Activated naive CD8-positive, alpha-beta T cell treated with anti-CD3 and anti-CD28 coated beads, Interleukin-2, amount 10 ng/mL, durations not matched to agents 7 days and 5 days (primary cell): ENCODE data around the gene APAF1. TPM values are rescaled to one million over a fixed set of nuclear protein-coding genes. Genes with fewer than 3 reads are reported as not detected.

Source experiments
- ATAC-seq: fragments of 150-1000 bp; cut with Tn5 transposase; one replicate; pipeline ENCODE4 v1.10.0; 2021; ENCODE audit warnings: low read depth, moderate library complexity
- POLR2A ChIA-PET: fragments of 350-600 bp; sonication (Branson Sonifier 250); formaldehyde crosslinking; loops from one replicate; lab custom pipeline; 2021; ENCODE audit warnings: antibody characterized with exemption; lab: Charles Lee
- DNase-seq: peaks from one replicate; pipeline ENCODE4 v3.0.0; 2021
- H3K27ac Mint-ChIP-seq: one replicate; pipeline ENCODE4 v1.8.0; 2022; ENCODE audit warnings: mild to moderate bottlenecking, mixed read lengths
- H3K27me3 Mint-ChIP-seq: one replicate; pipeline ENCODE4 v1.8.0; 2022; ENCODE audit warnings: mild to moderate bottlenecking, moderate library complexity, mixed read lengths
- H3K36me3 Mint-ChIP-seq: one replicate; pipeline ENCODE4 v1.8.0; 2021; ENCODE audit warnings: mild to moderate bottlenecking, mixed read lengths
- H3K4me1 Mint-ChIP-seq: one replicate; pipeline ENCODE4 v1.8.0; 2021; ENCODE audit warnings: mixed read lengths
- H3K4me3 Mint-ChIP-seq: one replicate; pipeline ENCODE4 v1.8.0; 2022; ENCODE audit warnings: mild to moderate bottlenecking, moderate library complexity, mixed read lengths
- H3K9me3 Mint-ChIP-seq: one replicate; pipeline ENCODE4 v1.8.0; 2021; ENCODE audit warnings: mixed read lengths
- total RNA-seq, 2 experiments: library from RNA; stranded (reverse); gene quantifications; one replicate each; pipeline ENCODE4 v1.2.3, GENCODE V29; 2021

Gene APAF1
- total RNA-seq, 2 experiments from 2014 or later = 32.0 to 32.8 TPM

DNA sequence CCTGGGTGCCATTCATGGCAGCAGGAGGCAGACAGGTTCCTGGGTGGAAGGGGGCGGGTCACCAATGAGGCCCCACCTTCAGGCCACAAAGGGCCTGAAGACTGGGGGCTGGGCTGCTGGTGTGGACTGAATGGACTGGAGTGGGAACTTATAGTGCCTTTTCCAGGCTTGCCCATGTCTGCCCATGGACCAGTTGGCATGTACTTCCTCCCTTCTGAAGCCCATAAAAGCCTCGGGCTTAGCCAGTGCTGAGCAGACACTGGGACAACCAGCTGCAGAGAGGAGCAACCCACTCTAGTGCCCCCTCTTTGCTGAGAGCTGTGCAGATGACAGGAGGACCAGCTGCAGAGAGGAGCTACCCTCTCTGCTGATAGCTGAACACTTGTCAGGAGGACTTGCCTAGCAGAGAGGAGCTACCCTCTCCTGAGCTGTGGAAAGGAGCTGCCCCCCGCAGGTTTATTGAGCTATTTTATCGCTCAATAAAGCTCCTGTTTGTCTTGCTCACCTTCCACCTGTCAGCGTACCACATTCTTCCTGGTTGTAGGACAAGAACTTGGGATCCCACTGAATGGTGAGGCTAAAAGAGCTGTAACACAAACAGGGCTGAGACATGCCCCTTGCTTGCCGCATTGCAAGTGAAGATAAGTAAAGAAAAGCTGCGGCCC lies 34.0 kb downstream of the APAF1 start:
- POLR2A ChIA-PET = no interaction called here
- Mint-ChIP-seq H3K4me1 (no peaks in the 10 kb centered on the region), H3K27me3 (no peaks in the 10 kb centered on the region), H3K36me3 (peaks cover 18% of the 10 kb centered on the region), H3K9me3 (no peaks in the 10 kb centered on the region), H3K4me3 (no peak overlapping the region), H3K27ac (no peak overlapping the region)
- DNase-seq (no peak), ATAC-seq (no peak)

DNA sequence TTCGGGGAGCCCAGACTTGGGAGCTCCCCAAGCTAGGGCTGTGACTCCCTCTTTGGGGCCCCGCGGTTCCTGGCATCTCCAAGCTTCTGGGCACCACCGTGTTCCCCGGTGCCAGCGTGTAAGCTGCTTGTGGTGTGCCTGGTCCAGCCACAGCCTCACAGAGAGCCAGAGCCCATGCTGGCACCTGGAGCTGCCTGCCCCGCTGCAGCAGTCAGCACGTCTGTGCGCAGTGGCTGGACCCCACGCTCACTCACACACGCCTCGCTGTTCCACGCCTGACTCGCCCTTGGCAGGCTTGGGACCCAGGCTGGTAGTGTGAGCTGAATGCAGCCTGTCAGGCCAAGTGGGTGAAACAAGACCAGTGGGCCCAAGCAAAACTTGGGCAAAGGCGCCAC lies 34.5 kb downstream of the APAF1 start:
- no peak overlapping the region for H3K4me3 Mint-ChIP-seq
- no peaks in the 10 kb centered on the region for H3K27me3 Mint-ChIP-seq
- POLR2A ChIA-PET = no interaction called here
- ATAC-seq (no peak), DNase-seq (no peak)
- peaks cover 23% of the 10 kb centered on the region for H3K36me3 Mint-ChIP-seq
- no peaks in the 10 kb centered on the region for H3K9me3 Mint-ChIP-seq
- no peaks in the 10 kb centered on the region for H3K4me1 Mint-ChIP-seq
- no peak overlapping the region for H3K27ac Mint-ChIP-seq

DNA sequence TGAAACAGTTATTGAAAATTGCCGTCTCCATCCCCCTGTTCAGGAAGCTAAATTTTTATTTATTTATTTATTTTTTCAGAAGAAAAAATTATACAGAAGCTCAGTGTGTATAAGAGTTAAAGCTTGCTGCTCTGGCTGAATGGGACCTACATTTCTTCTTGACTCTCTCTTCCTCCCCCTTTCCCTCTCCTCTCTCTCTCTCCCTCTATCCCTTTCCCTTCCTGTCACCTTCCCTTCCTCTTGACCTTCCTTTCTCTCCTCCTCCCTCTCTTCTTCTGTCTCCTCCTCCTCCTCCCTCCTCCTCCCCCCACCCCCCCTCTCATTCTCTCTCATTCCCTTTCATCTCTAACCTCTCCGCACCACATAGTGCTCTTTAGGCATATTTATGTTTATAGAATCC lies 39.1 kb downstream of the APAF1 start:
- H3K9me3 Mint-ChIP-seq = no peaks in the 10 kb centered on the region
- no peak for DNase-seq
- peaks cover 40% of the 10 kb centered on the region for H3K36me3 Mint-ChIP-seq
- no peak overlapping the region for H3K27ac Mint-ChIP-seq
- H3K27me3 Mint-ChIP-seq = no peaks in the 10 kb centered on the region
- no peak for ATAC-seq
- POLR2A ChIA-PET = no interaction called here
- no peaks in the 10 kb centered on the region for H3K4me1 Mint-ChIP-seq
- H3K4me3 Mint-ChIP-seq = no peak overlapping the region

DNA sequence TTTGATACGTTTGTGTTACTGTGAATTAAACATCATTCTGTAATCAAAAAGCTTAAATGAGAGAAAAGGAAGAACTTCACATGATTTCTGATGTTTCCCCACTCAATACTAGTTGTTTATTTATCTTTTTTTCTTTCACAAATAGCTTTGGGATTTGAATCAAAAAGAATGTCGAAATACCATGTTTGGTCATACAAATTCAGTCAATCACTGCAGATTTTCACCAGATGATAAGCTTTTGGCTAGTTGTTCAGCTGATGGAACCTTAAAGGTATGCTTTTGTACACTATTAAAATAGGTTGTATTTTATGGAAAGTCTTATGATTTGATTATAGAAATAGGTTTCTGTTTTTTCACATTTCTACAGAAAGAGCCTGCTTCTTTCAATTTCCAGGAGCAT lies 41.5 kb downstream of the APAF1 start:
- DNase-seq = no peak
- Mint-ChIP-seq H3K27ac (no peak overlapping the region), H3K4me1 (no peaks in the 10 kb centered on the region), H3K9me3 (no peaks in the 10 kb centered on the region), H3K4me3 (no peak overlapping the region), H3K36me3 (peaks cover 57% of the 10 kb centered on the region), H3K27me3 (no peaks in the 10 kb centered on the region)
- no peak for ATAC-seq
- POLR2A ChIA-PET = no interaction called here

DNA sequence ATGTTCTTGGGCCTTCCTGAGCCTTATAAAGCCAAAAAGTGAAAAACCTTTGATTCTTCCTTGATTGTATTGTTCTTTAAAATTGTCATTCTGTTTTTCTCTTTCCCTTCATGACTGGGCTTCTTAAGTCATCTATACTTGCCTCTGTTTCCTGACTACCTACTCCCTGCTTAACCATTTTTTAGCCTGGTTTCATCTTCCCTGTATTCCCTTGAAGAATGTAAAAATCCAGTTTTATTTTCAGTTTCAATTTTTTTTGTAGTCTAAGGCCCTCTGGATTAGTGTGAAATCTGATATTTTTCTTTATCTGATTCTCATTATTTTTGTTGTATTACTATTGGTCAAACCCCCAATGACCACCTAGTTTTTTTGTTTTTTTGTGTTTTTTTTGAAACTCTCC lies 46.3 kb downstream of the APAF1 start:
- Mint-ChIP-seq H3K27ac (no peak overlapping the region), H3K4me3 (no peak overlapping the region), H3K4me1 (no peaks in the 10 kb centered on the region), H3K9me3 (no peaks in the 10 kb centered on the region), H3K36me3 (peaks cover 56% of the 10 kb centered on the region), H3K27me3 (no peaks in the 10 kb centered on the region)
- ATAC-seq (no peak), DNase-seq (no peak)
- POLR2A ChIA-PET = no interaction called here

DNA sequence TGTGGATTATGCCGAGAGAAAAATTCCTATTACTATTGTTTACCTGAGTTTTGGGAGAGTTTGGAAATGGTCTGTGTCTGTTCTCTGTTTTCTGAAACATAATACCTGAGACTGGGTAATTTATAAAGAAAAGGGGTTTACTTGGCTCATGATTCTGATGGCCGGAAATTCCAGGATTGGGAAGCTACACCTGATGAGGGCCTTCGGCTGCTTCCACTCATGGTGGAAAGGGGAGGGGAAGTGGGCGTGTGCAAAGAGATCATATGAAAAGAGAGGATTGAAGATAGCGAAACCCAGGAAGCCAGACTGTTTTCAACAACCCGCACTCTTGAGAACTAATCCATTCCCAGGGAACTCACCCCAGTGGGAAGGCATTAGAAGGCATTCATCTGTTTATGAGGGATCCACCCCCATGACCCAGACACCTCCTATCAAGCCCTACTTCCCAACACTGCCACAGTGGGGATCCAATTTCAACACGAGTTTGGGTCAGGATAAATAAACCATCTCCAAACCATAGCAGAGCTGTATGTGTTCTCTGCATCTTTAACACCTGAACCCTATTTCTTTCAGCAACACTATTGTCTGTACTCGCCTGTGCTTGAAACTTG lies 51.1 kb downstream of the APAF1 start:
- POLR2A ChIA-PET = no interaction called here
- H3K4me3 Mint-ChIP-seq = no peak overlapping the region
- H3K4me1 Mint-ChIP-seq = peaks cover 4% of the 10 kb centered on the region
- H3K27ac Mint-ChIP-seq = no peak overlapping the region
- no peak for DNase-seq
- ATAC-seq = no peak
- H3K9me3 Mint-ChIP-seq = no peaks in the 10 kb centered on the region
- H3K36me3 Mint-ChIP-seq = peaks cover 33% of the 10 kb centered on the region
- no peaks in the 10 kb centered on the region for H3K27me3 Mint-ChIP-seq

DNA sequence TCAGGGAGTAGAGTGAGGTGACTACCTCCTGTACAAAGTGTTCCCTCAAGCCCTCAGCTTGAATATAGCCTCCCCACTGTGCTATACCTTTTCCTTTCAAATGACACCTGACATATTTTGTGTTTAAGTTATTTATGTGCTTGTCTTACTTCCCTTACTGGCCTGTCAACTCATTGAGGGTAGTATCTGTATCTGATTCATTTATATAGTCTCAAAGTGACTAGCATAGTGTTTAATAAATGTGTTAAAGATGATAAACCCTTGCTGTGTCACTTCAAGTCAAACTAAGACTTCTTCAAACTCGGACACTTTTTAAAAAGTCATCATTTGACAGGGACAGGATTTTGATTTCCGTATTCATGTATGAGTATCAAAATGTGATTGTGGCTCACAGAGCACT lies 52.1 kb downstream of the APAF1 start:
- H3K9me3 Mint-ChIP-seq = no peaks in the 10 kb centered on the region
- no peak overlapping the region for H3K4me3 Mint-ChIP-seq

DNA sequence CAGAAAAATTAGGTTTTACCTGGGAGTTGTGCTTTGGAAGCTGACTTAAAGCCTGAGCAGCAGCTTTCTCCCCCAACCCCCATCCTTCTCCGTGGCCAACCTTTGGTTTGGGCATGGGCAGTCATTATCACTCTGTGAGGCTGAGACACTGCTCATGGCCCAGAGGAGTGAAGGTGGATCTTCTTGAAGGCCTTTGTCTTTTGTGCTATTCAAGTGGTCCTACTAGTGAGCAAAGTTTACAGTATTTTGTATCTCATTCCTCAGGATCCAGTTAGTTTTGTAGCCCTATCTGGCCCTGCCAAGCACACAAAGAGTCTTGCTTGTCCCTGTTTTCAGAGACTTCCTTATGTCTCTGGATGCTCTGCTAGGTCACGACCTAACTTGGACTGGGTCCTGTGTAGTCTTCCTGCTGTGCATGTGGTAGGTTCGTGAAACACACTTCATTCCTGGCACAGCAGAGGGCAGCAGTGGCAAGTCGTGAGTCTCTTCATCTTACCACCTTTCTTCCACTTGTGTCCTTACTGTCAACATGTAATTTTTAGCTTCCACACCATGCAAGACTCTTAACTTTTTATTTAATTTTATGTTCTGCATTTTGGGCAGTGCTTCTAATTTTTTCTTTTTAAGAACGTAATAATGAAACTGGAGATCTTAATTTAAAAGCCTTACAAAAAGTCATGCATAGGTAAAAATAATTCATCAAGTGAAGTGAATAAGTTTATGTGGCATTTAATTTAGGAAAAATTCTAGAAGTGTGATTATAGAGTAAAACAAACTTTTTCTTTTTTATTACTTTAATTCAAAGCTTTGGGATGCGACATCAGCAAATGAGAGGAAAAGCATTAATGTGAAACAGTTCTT lies 53.7 kb downstream of the APAF1 start:
- peak; percentile 60 for ATAC-seq
- peaks cover 4% of the 10 kb centered on the region for H3K4me1 Mint-ChIP-seq
- peak overlapping the region; percentile 22 for H3K27ac Mint-ChIP-seq
- H3K4me3 Mint-ChIP-seq = no peak overlapping the region
- no peaks in the 10 kb centered on the region for H3K27me3 Mint-ChIP-seq
- no peaks in the 10 kb centered on the region for H3K9me3 Mint-ChIP-seq
- H3K36me3 Mint-ChIP-seq = peaks cover 15% of the 10 kb centered on the region
- DNase-seq = no peak
- POLR2A ChIA-PET = no interaction called here

More for the DNA sequence above, 52.1 kb downstream of the APAF1 start:
- Mint-ChIP-seq H3K27me3 (no peaks in the 10 kb centered on the region), H3K36me3 (peaks cover 26% of the 10 kb centered on the region), H3K4me1 (peaks cover 4% of the 10 kb centered on the region), H3K27ac (no peak overlapping the region)
- no peak for ATAC-seq
- DNase-seq = no peak
- POLR2A ChIA-PET = no interaction called here

DNA sequence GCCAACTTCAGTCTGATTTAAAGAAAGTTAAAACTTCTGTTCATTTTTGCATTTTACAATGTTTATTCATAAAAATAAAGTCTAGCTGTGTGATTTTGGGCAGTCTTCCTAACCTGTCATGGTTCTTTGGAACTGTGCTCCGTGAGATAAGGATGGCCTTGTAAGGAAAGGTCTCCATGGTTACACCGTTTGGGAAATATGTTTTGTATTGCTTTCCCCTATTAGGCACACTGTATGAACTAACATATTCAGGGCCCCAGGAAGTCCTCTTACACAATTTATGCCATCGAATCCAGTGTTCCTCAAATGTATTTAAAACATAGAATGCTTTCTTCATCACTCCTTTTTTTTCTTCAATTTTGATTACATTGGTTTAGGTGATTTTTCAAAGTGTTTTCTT lies 54.5 kb downstream of the APAF1 start:
- POLR2A ChIA-PET = no interaction called here
- no peaks in the 10 kb centered on the region for H3K27me3 Mint-ChIP-seq

DNA sequence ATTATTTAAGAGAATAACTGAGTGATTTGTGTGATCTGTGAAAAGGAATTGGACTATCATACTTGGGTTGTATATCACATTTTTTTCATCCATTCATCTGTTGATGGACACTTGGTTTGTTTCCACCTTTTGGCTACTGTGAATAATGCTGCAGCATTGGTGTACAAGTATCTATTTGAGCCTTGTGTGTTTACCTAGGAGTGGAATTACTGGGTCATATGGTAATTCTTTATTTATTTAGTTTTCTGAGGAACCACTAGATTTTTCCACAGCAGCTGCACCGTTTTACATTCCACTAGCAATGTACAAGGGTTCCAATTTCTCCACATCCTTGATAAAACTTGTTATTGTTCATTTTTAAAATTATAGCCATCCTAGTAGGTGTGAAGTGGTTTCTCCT lies 56.1 kb downstream of the APAF1 start:
- DNase-seq (no peak), ATAC-seq (no peak)
- POLR2A ChIA-PET = no interaction called here
- peaks cover 4% of the 10 kb centered on the region for H3K4me1 Mint-ChIP-seq
- no peaks in the 10 kb centered on the region for H3K9me3 Mint-ChIP-seq
- H3K27me3 Mint-ChIP-seq = no peaks in the 10 kb centered on the region
- H3K4me3 Mint-ChIP-seq = no peak overlapping the region
- no peak overlapping the region for H3K27ac Mint-ChIP-seq
- H3K36me3 Mint-ChIP-seq = peaks cover 2% of the 10 kb centered on the region

More for the DNA sequence above, 54.5 kb downstream of the APAF1 start:
- ATAC-seq (no peak), DNase-seq (no peak)
- peaks cover 4% of the 10 kb centered on the region for H3K4me1 Mint-ChIP-seq
- peaks cover 12% of the 10 kb centered on the region for H3K36me3 Mint-ChIP-seq
- H3K27ac Mint-ChIP-seq = no peak overlapping the region
- no peaks in the 10 kb centered on the region for H3K9me3 Mint-ChIP-seq
- no peak overlapping the region for H3K4me3 Mint-ChIP-seq

DNA sequence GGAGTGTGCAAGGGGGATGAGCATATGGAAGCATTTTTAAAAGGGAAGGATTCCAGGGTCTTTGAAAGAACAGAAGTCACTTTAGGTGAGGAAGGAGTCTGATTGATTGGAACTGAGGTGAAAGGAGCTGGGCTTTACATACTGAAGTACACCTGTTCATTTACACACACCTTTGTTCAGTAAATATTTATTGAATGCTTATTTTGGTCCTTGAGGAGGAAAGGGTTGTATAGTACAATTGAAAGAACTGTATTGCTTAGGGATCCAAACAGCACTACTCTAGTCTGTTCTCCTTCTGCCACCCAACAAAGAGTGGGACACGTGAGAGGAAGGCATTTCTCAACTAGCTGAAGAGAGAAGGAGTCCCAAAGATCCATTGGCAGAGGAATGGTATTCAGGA lies 63.9 kb downstream of the APAF1 start:
- POLR2A ChIA-PET = no interaction called here
- H3K27ac Mint-ChIP-seq = no peak overlapping the region
- H3K4me3 Mint-ChIP-seq = no peak overlapping the region
- H3K27me3 Mint-ChIP-seq = no peaks in the 10 kb centered on the region
- ATAC-seq (no peak), DNase-seq (no peak)
- no peaks in the 10 kb centered on the region for H3K9me3 Mint-ChIP-seq
- peaks cover 23% of the 10 kb centered on the region for H3K36me3 Mint-ChIP-seq
- H3K4me1 Mint-ChIP-seq = no peaks in the 10 kb centered on the region

DNA sequence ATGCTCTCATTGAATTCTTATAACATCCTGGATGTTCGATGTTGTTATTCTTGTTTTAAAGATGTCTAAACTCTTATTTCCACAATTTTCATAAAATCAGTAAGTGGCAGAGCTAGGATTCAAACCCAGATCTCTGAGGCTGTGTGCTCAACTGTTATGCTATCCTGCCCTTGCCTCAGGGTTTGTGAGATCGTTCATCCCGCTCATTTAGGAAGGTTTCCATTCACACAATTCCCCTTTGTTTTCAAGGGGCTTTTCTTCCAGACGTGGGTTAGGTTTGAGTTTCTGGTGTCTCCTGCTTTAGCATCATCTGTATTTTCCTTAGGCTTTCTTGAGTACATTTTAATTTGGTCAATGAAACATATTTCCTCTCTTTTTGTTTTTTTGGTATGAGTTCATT lies 69.3 kb downstream of the APAF1 start:
- no peak overlapping the region for H3K27ac Mint-ChIP-seq
- POLR2A ChIA-PET = no interaction called here
- no peak for ATAC-seq
- no peak for DNase-seq
- peaks cover 33% of the 10 kb centered on the region for H3K36me3 Mint-ChIP-seq
- no peaks in the 10 kb centered on the region for H3K9me3 Mint-ChIP-seq
- H3K4me1 Mint-ChIP-seq = no peaks in the 10 kb centered on the region
- no peaks in the 10 kb centered on the region for H3K27me3 Mint-ChIP-seq
- no peak overlapping the region for H3K4me3 Mint-ChIP-seq

DNA sequence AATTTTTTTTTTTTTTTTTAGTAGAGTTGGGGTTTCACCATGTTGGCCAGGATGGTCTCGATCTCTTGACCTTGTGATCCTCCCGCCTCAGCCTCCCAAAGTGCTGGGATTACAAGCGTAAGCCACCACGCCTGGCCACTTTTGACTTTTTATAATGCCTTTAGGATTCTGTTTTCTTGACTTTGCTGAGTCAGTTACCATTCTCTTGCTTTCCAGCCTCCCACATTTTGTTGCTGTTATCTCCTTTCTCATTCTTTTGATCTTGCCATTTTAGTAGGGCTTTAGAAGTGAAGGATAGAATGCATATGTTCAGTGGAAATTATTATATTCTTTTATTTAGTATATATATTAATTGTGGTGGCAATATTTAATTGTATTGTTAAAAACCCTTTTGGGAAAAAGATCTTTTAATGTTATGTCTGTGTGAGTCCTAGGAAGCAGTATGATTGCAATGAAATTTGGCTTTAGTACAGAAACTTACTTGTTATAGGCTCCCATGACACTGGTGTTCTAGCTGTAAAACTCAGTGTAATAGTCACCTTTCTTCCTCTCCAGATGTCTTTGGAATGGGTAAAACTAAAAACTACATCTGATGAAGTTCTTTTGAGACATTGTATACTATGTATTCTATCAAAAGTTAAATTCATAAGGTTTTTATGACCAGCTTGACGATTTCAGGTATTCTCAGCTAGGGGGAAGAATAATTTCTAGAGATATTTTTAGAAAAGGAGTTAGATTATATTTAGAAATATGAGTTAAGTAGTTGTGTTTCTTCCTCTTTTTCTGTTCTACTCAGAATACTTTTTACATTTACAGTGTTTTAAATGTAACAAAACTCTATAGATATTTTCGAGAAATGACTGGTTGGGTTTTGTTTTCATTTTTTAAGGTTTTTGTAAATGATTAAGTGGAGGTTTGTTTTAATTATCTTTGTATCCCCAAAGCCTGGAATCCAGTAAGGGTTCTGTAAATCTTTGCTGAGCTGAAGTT lies 74.7 kb downstream of the APAF1 start:
- H3K27me3 Mint-ChIP-seq = no peaks in the 10 kb centered on the region
- ATAC-seq (no peak), DNase-seq (no peak)
- no peak overlapping the region for H3K27ac Mint-ChIP-seq
- peaks cover 4% of the 10 kb centered on the region for H3K4me1 Mint-ChIP-seq
- no peak overlapping the region for H3K4me3 Mint-ChIP-seq
- H3K36me3 Mint-ChIP-seq = peaks cover 27% of the 10 kb centered on the region
- POLR2A ChIA-PET = no interaction called here
- no peaks in the 10 kb centered on the region for H3K9me3 Mint-ChIP-seq
